Measurements from ENCODE around the gene SPATA19.

SPATA19 gene

GRCh38 chr11:133835593-133836548, 9.4 kb downstream of the SPATA19 start:
- DNase-seq = no peak

DNA sequence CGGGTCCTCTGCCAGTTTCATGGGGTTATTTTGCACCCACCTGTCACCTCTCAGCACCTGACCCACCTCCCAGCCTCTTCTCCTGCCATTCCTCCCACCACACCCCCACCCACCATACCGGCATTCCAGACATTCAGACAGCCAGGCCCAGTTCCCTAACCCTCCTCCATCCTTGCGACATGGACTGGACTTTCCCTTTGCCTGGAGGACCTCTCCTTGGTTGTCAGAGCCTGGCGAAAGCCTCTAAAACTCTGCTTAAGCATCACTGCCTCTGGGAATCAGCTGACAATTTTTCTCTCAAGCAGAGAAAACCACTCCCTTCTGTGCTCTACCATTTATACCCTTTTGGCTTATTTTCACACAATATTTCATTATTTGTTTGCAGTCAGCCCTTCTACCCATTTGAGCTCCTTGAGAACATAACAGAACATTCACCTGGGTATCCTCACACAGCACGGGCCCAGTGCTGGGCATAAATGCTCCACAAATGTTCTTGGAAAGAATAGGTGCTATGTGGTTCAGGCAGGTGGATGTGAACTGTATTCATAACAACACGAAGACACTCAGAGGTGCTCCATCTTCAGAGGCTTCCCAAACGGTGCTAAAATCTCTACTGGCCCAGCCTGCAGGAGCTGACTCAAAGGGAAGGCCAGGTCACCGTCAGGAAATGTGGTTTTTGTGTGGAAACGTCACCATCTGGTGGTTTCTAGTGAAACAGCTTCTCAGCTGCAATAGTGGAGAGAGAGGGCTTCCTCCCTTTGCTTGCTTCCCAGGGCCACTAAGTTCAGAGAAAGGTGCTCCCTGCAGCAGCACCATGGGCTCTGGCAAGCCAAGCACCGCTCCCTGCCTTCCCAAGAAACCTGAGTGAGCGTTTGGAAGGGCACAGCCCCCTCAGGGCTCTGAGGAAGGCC, 10.4 kb downstream of the SPATA19 start:
- DNase-seq = peak in 8 of 14 donors; percentile 11 to 43 (median 24)

- DNase-seq = no peak
Measured at GRCh38 chr11:133833898-133834681, 11.2 kb downstream of the SPATA19 start.

GRCh38 chr11:133832991-133833897, 12.1 kb downstream of the SPATA19 start:
- DNase-seq = no peak

- no peak for DNase-seq
Measured at GRCh38 chr11:133832096-133832990, 13.0 kb downstream of the SPATA19 start.

- no peak for DNase-seq
Measured at GRCh38 chr11:133830931-133831907, 14.1 kb downstream of the SPATA19 start.

DNA sequence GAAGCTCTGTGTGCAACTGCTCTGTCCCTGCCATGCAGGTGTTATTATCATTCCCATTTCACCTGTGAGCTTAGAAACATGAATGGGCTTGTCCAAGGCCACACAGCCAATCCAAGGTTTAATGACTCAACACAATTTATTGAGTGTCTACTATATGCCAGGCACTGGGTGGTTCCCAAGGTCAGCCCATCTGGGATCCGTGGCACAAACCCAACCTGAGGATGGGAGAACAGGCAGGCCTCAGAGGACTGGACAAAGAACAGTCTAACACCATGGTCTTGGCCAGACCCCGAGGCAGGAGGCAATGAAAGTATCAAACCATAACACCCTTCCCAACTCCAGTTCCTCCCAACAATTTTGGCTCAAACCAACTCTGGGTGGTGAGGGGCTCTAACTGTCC, 15.7 kb downstream of the SPATA19 start:
- no peak for DNase-seq

DNA sequence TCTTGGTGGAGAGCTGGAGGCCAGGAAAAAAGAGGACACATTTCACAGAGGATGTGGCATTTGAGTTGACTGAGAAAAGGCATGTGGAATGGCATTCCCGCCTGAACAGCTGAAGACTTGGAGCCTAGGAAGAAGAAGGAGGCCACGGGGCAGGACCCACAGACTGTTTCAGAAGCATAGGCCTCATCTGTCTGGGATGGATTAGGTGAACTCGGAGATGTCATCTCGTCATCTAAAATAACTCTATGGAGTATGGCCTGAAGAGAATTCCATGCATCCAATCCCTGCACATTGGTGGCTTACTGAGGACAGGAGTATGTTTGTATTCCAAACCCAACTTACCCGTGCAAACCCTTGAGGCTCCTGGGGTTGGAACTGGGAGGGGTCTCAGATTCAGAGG, 16.4 kb downstream of the SPATA19 start:
- no peak for DNase-seq

DNA sequence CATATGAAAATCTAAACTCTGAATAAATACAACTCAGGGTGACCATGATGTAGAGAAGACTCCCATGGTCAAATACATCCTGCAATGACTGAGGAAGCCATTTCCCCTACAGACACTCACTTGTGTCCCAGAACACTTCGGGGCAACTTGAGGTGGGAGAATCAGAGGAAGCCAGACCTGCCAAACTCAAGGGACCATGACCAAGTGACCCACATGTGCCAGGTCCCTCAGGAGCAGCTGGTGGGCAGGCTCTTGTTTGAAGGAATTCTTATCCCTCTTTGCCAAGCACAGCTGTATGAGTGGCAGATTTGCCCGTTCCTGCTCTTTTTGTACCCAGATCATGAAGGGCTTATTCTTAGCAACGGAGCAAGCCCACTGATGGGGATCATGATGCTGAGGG, 17.8 kb downstream of the SPATA19 start:
- no peak for DNase-seq

DNA sequence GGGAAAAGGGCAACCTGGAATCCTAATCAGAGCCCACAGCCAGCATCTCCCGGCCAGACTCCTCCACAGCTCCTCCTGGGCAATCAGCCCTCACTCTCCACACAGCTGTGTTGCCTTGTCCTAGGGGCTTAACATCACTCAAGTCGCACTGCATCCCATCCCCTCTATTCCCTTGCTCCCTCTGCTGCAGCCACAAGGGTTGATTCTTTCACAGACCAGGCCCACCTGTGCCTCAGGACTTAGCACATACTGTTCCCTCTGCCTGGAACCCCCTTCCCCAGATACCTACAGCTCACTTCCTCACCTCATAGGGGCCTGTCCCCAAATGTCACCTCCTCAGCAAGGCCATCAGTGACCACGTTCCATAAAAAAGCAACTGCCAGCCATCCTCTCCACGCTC, 18.4 kb downstream of the SPATA19 start:
- DNase-seq = no peak

DNA sequence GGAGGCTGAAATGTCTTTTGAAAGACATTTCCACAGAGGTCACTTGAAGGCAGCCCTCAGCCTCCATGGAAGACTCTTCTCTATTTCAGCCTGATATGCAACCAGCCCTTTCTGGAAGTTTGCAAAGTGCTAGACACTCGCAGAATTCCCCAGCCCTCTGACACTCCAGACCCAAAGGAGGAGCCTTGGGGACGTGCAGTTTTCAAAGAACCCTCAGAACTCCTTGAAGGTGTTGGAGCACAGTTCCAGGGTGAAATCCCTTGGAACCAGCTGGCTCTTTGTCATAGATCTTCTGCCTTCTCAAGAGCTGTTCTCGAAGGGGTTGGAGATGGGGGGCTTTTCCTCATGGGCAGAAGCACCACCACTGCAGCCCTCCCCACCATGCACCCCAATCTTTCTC, 19.6 kb downstream of the SPATA19 start:
- DNase-seq = no peak

- no peak for DNase-seq
Measured at GRCh38 chr11:133825156-133825555, 20.2 kb downstream of the SPATA19 start.

- no peak for DNase-seq
Measured at GRCh38 chr11:133824593-133824992, 20.7 kb downstream of the SPATA19 start.

DNA sequence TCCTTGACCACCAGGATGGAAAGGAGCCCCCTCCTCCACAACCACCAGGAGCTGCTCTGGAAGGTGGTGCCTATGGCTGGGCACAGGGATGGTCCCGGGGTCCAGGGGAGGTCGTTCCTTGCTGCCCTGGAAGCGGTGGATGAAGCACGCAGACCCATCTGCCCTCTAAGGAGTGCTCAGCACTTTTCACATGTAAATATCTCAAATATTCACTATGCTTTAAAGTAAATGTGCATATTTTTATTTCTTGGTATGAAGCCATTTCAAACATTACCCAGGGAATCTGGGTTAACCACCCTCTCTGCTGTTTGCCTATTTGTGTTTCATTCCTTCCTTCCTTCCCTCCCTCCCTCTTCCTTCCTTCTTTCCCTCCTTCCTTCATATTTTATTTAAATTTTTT, 21.7 kb downstream of the SPATA19 start:
- no peak for DNase-seq

- DNase-seq = no peak
Measured at GRCh38 chr11:133823211-133823610, 22.1 kb downstream of the SPATA19 start.

GRCh38 chr11:133821776-133822175, 23.5 kb downstream of the SPATA19 start:
- DNase-seq = peak in 7 of 14 donors; percentile 9 to 46 (median 15)

GRCh38 chr11:133819746-133820315, 25.5 kb downstream of the SPATA19 start:
- no peak for DNase-seq

GRCh38 chr11:133819114-133819513, 26.2 kb downstream of the SPATA19 start:
- no peak for DNase-seq

- no peak for DNase-seq
Measured at GRCh38 chr11:133818302-133818701, 27.0 kb downstream of the SPATA19 start.
